ENCODE data around the gene BDH1.
"Not testable (repeated sequence)": the region's sequence is repeated elsewhere in the genome, so short reads cannot be mapped to it uniquely, and the experiment has no call there.

Gene BDH1, protein sequence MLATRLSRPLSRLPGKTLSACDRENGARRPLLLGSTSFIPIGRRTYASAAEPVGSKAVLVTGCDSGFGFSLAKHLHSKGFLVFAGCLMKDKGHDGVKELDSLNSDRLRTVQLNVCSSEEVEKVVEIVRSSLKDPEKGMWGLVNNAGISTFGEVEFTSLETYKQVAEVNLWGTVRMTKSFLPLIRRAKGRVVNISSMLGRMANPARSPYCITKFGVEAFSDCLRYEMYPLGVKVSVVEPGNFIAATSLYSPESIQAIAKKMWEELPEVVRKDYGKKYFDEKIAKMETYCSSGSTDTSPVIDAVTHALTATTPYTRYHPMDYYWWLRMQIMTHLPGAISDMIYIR

DNA sequence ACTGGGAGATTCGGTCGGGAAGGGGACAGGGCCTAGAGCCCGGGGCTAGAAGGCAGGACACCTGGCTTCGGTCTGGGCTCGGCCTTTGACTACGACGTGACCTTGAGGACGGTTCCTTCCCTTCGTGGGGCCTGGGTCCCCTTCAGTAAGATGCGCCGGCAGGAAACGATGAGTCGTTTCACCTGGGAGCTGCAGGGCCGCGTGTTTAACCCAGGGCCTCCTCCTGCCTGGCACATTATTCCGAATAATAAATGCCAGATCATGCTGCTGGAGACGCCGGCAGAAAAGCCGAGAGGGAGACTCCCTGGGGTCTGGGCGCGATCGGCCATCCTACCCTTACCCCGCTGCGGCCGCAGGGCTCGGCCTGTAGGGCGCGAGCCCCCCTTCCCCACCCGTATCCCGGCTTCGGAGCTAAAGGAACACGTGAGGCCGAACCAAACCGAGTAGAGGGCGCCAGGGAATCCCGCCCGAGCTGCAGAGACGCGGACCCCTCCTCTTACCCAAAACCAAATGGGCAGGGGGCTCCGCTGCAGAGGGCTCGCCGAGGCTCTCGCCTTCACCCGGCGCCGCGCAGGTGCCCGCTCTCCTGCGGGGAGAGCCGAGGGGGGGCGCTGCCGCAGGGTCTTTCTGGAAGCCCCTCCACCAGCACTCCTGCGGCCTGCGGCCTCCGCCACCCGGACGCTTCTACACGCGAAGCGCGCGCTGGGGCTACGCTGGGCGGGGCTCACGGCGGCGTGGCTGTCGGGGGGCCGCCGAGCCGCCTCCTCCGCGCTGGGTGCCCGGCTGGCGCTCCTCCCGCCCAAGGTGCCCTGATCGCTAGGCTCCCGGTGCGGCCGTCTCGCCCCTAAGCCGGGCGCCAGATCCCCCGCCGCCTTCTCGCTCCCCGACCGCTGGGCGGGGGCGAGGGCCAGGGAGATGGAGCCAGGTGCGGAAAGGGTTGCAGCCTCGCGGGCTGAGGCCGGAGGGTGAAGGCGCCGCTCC is at the start of gene BDH1:
Gene BDH1 (minus strand): TSS at position 688 of the 981 bp plus-strand sequence. CDS start 9,525 bp downstream, outside the sequence.
- DNase-seq: peak; percentile 41

DNA sequence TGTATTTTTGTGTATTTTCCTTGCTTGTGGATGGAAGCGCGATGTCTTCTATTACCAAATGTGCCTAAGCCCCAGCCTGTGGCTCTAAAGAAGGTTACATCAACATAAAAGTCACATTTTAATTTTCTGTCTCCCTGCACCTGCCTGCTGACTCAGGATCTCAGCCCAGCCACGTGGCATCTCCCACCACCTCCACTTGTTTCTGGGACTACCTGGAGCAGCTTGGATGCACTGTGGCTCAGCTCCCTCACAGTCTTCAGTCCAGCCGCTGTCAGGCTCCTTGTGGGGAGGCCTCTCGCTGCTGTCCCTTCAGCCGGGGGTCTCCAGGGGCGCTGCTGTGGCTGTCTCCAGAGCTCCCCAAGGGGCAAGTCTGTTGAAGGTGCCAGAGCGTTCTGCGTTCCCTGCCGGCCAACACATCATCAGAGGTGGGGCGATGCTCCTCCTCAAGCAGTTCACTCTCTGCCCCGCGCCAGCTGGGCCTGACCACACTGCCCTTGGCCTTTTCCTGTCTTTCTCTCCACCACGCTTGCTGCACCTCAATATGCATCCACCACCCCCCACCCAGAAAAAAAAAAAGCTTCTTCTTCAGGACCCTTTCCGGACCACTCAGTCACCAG is 47.7 kb upstream of the BDH1 start:
- DNase-seq: no peak

DNA sequence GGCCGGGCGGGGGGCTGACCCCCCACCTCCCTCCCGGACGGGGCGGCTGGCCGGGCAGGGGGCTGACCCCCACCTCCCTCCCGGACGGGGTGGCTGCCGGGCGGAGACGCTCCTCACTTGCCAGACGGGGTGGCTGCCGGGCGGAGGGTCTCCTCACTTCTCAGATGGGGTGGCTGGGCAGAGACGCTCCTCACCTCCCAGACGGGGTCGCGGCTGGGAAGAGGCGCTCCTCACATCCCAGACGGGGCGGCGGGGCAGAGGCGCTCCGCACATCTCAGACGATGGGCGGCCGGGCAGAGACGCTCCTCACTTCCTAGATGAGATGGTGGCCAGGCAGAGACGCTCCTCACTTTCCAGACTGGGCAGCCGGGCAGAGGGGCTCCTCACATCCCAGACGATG is 46.6 kb upstream of the BDH1 start:
- DNase-seq: not testable (repeated sequence)

DNA sequence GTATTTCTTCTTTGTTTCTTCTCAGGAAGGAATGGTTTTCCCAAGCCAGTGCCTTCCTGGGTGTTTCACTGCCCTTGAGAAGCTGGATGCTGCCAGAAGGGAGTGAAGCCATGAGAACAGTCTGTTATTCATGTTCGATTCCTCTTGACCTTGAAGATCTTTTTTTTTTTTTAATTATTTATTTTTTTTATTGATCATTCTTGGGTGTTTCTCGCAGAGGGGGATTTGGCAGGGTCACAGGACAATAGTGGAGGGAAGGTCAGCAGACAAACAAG is 45.7 kb upstream of the BDH1 start:
- not testable (repeated sequence) for DNase-seq

DNA sequence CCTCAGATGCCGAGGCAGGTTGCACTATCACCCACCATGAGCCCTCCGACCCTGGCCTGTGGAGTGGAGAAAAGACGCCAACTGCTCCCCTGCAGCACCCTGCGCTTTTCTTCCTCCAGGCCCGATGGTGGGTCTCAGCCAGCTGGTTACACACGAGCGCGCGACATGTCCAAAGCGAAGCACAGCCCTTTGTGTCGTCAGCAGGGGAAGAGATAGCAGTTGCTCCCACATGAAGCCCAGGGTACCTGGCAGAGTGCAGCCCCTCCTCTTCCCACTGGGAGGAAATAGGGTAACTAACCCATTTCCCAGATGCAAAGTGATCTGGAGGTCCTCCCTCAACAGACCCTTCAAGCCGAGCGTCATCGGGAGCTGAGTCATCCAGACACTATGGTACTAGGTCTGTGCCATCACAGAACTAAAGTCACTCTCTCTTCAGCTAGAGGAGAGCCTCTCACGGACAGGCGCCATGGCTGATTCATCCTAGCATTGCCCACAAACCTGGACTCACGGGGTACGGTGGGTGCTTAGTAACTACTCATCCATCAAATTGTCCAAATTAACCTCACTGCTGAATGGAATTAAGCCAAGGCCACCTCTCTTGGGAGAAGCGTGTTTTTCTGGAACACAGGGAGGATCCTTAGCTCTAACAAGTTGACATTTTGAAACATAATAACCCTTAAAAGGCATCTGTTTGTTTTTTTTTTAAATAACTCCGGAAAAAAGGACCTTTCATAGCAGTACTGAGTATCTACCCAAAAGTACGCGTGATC is 45.2 kb upstream of the BDH1 start:
- no peak for DNase-seq

DNA sequence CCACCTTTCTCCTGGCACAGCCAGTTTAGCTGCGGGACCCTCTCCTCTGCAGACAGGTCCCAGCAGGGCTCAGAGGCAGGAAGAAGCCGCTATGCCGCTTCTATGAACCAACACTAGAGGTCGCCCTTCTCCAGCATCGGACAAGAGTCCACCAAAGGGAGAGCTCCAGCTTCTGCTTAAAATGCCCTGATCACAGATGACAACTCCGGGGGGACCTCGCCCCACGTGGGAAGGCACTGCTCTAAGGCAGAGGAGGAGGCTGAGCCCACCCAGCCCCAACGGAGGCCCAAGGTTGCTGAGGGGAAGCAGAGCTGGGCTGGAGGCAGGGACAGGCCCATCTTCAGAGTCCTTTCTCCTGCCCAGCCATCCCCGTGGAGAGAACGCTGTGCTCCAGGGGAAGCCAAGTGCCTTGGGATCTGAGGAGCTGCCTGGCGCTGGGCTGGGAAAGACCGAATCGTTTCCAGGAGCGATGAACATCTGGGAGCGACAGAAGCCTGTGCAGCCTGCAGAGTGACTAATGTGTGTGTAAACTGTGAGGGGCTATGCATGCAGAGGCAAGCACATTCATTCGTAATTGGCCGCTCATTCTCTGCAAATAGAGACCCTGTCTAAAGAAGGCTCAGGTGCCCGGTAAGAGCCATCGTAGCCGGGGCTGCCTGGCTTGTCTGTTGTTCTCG is 43.5 kb upstream of the BDH1 start:
- no peak for DNase-seq

DNA sequence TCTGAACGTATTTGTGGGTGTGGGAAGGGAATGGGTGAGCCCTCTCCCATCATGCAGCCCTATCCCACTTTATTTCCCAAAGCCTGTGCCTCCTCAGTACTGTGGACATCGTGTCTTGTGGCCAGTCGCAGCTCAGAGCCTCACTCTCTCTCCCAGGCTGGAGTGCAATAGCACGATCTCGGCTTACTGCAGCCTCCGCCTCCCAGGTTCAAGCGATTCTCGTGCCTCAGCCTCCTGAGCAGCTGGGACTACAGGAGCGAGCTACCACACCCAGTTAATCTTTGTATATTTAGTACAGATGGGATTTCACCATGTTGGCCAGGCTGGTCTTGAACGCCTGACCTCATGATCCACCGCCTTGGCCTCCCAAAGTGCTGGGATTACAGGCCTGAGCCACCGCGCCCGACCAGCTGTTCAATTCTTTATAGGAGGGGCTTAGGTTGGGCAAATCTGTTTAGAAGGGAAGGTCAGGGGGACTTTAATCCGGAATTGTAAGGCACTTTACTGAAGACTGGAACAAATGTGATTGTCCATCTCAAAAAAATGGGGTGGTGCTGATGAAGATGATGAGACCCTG is 42.7 kb upstream of the BDH1 start:
- no peak for DNase-seq

DNA sequence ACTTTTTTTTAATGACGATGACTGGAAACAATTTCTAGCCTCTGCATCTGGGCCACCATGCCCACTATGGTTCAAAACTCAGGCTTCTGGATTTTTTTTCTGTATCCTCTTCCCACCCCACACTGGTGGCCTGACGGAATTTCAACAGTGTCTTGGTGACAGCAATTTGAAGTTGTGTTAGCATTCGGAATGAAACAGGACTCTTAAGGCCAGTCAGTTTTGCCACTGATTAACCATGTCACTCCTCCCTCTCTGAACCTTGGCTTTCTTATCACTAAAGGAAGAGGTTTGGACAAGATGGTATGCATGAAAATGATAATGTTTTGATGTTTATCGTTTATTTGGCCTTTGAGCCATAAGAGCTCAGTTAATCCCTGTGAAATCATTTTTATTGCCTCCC is 41.6 kb upstream of the BDH1 start:
- DNase-seq: no peak

DNA sequence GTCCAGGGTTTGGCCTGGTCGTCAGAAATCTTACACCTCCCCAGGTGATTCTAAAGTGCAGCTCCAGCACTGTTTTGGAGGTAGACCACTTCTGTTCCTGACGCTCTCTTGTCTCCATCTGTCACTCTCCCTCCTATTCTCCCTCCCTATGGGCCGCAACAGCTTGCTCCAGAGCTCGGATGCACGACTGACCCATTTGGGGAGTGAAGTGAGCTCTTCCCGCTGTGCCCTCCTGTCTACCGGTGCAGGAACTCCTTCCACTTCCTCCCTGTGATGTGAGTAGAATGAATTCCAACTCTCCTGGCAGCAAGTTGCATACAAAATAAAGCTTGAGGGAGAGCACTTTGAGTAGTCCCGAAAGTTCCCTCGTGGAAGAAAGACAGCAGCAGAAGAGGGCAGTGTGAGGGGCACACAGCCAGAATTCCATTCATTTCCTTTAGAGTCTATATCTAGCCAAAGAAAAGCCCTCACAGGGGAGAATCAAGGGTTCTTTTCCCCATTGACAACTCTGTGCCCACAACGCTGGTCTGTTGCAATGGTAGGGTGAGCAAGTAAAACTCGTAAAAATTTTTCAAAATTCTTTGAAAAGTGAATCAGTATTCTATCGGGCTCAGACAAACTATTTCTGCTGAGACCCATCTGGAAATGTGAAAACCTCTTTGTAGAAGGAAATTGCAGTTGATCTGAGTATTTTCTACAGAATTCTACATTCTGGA is 39.9 kb upstream of the BDH1 start:
- DNase-seq: no peak

DNA sequence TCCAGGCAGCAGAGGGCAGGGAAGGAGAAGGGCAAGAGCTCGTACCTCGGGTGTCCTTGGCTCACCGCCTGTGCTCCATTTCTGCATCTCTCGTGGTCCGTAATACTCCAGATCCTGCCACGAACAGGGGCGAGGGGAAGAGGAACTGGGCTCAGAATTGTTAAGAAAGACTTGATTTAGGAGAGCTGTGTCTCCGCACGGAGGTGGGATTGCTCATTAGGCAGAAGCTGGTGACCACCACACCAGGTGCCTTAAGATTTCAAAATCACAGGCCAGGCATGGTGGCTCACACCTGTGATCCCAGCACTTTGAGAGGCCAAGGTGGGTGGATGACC is 37.2 kb upstream of the BDH1 start:
- DNase-seq: no peak

DNA sequence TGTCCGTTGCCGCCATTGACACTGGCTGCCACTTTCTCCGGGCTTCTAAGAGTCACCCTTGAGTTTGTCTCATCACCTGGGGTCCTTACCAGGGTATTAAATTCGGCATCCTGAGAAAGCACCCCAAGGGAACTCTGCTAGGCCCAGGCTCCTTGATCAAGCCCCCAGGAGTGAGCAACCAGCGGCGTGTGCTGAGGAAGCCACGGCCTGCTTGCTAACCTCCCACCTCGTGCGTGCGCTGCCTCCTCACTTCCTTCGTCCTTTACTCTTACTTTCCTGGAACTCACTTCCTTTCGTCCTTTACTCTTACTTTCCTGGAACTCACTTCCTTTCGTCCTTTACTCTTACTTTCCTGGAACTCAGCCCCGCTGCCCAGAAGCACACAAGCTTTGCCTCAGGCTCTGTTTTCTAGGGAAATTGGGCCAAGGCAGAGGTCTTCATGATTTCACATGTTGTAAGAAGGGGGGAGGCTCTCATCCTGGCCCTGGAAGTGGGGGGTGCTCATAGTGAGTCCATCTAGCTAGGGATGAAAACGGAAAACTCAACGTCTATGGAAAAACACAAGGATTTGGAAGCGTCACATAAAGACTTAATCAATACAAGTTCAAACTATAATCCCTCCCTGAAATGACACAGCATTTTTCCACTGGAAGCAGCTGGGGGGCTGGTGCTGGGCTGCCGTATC is 36.7 kb upstream of the BDH1 start:
- DNase-seq: no peak

DNA sequence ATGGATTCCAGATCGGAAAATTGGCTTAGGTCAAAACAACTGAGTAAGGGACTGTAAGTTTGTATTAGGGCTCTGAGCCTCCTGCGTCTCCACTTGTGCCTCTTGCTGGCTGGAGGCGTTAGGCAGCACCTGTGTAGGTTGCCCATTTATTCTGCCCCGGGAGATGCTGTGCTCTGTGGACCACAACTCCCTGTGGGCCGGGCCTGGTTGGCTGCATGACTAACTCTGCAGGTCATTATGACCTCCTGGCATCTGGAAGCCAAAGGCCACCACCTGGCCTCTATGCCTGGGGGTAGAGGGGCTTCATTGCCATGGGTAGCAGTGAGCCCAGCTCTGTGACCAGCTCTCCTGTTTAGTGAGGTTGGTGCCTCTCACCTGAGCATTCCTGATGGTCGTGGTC is 36.0 kb upstream of the BDH1 start:
- DNase-seq: no peak

DNA sequence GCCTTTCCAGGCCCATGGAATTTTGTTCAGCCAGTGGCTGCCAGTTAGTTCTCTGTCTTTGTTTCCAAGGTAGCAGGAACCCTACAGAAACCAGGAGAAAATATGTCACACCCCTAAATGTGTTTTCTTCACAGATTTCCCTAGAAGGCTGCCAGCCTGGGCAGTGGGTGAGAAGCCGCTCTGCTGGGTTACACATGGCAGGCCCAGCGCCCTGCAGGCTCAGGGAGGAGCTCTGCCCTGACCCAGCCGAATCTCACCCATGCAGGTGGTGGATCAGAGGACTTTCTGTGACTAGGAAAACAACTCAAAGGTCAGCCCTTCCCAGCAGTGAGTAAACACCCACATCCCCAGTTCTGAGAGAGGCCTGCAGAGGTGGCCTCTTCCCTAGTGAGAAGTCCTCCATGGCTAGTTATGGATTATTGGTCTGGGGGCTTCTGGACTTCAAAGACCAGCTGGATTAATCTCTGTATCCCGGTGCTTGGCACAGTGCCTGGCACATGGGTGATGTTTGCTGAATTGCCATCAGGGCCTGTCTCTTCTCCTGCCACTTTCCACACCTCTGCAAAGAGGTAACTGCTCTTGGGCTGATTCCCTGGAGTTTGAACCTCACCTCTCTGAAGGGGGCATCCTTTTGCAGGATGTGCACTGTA is 34.7 kb upstream of the BDH1 start:
- no peak for DNase-seq

DNA sequence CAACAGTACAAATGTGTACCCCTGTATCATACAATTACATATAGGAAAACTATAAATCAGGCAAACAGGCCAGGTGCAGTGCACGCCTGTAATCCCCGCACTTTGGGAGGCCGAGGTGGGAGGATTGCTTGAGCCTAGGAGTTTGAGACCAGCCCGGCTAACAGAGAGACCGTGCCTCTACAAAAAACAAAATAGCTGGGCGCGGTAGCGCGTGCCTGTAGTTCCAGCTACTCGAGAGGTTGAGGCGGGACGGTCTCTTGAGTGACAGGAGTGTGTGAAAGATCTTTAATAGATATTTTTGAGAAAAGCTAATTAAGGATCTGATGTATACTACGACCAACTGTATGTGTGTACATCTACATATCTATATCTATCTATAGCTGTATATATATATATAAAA is 33.8 kb upstream of the BDH1 start:
- no peak for DNase-seq

DNA sequence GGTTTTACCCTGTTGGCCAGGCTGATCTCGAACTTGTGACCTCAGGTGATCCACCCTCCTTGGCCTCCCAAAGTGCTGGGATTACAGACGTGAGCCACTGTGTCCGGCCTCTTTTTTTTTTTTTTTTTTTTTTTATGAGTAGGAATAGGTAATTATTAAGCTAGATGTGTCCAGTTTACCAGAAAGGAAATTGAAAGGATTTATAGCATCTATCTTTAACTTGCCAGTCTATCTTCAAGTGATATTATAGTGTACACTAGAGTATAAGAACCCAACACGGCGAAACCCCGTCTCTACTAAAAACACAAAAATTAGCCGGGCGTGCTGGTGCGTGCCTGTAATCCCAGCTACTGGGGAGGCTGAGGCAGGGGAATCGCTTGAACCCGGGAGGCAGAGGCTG is 31.0 kb upstream of the BDH1 start:
- not testable (repeated sequence) for DNase-seq

DNA sequence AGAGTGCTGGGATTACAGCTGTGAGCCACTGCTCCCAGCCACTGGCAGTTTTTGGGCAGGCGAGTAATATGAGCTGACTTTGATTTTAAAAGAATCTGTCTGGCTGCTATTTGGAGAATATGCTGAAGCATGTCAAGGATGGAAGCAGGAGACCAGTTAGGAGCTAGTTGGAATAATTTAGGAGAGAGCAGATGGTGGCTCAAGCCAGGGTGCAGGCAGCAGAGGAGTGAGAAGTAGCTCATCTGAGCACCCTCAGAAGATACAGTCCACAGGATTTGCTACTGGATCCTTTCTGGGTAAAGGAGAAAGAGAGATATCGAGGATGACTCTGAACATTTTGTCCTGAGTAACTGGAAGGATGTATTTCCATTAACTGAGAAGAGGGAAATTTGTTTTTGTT is 30.4 kb upstream of the BDH1 start:
- DNase-seq: no peak

DNA sequence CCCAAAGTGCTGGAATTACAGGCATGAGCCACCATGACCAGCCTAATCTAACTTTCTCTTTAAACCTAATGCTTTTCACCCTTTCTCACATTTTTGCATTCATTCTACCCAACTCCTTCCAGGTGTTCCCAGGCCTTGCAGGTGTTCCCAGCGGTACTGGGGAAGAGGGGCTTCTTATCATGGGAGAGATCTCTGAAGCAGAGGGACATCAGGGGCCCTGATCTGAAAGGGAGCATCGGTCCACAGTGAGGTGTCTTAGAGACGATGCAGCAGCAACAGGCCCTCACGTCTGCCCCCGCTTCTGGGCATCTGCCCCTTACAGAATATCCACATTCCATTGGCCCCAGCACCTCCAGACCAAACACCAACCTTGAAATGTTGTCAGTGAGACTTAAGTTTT is 29.0 kb upstream of the BDH1 start:
- no peak for DNase-seq

DNA sequence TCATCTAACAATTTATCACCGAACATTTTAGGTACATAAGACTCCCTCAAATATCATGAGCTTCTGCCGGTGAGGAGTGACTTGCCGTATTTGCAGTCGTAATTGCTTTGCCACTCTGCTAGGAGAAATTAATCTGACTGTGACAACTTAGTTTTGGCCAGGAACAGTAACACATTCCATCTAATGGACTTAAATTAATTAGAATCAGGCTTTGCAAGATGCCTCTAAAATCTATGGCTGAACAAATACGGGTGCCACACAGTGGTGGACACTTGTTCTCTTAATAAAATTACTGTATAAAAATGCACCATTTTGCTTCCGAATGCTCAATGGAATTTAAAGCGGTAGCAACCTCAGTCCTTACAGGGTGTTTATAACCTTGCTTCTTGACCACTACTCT is 27.6 kb upstream of the BDH1 start:
- DNase-seq: no peak

DNA sequence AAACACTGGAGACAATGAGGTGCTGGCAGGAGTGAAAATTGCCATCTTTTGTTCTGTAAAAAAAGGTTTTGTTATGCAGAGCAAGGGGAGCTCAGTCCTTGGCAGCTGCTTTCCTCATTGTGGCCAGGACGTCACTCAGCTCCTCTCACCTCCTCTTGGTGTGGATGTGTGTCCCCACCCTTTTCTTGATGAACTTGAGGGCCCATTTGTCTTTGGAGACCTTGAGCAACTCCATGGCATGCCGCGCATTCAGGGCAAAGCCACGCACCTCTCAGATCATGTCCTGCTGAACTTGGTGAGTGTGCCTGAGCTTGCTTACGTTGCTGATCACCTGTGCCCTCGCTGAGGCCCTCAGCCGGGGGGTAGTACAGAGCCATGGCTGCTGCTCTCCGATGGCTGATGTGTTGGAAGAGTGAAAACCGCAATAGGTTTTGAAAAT is 24.5 kb upstream of the BDH1 start:
- DNase-seq: no peak

DNA sequence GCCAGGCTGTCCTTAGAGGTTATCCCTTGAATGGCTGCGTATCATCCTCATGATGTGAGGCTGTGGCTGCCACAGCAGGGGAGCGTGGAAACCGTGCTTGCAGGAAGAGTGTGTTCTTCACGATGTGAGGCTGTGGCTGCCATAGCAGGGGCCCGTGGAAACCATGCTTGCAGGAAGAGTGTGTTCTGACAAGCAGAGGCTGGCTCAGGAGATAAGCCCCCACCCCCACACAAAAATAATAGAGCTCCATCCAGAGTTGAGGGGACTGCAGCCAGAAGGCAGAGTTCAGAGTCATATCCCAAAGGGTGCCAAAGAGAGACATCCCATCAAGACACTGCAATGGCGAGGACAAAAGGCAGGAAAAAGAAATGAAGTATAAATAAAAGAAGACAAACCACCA is 22.6 kb upstream of the BDH1 start:
- DNase-seq: no peak
